WTC11 (cell line): ENCODE results near the gene PPP2R3A. TPM values are rescaled to one million over a fixed set of nuclear protein-coding genes. Genes with fewer than 3 reads are reported as not detected.

Source experiments
- ATAC-seq: fragments of 200-7000 bp; cut with Tn5 transposase; 2 replicates; pipeline ENCODE4 v1.10.0; 2021; ENCODE audit warnings: mild to moderate bottlenecking, moderate library complexity
- CTCF ChIA-PET: fragments of 300-600 bp; sonication (Branson Sonifier 250); formaldehyde crosslinking; loops from one replicate; lab custom pipeline; 2021; ENCODE audit warnings: antibody characterized with exemption; lab: Charles Lee
- POLR2A ChIA-PET: fragments of 350-600 bp; sonication (Branson Sonifier 250); formaldehyde crosslinking; loops from one replicate; lab custom pipeline; 2021; ENCODE audit warnings: antibody characterized with exemption; lab: Charles Lee
- DNase-seq: peaks from one replicate; pipeline ENCODE4 v3.0.0; 2021; ENCODE audit warnings: low spot score
- H3K27ac Mint-ChIP-seq: 2 replicates; pipeline ENCODE4 v1.8.0; 2021; ENCODE audit warnings: mixed read lengths
- H3K27me3 Mint-ChIP-seq: 2 replicates; pipeline ENCODE4 v1.8.0; 2021; ENCODE audit warnings: low read depth, mild to moderate bottlenecking, moderate library complexity, mixed read lengths
- H3K36me3 Mint-ChIP-seq: 2 replicates; pipeline ENCODE4 v1.8.0; 2021; ENCODE audit warnings: mixed read lengths
- H3K4me1 Mint-ChIP-seq: 2 replicates; pipeline ENCODE4 v1.8.0; 2022; ENCODE audit warnings: mixed read lengths
- H3K4me3 Mint-ChIP-seq: 2 replicates; pipeline ENCODE4 v1.8.0; 2021; ENCODE audit warnings: mild to moderate bottlenecking, moderate library complexity, mixed read lengths
- H3K9me3 Mint-ChIP-seq: 2 replicates; pipeline ENCODE4 v1.8.0; 2021; ENCODE audit warnings: mixed read lengths
- CREB1 ChIP-seq: sonication (generic); formaldehyde crosslinking; IDR thresholded peaks from 2 replicates; pipeline ENCODE4 v1.8.0; 2023; ENCODE audit warnings: mild to moderate bottlenecking, missing genetic modification reagents
- CREM ChIP-seq: sonication (generic); formaldehyde crosslinking; IDR thresholded peaks from 2 replicates; pipeline ENCODE4 v1.8.1; 2022; ENCODE audit warnings: mild to moderate bottlenecking, missing genetic modification reagents, moderate library complexity
- E2F1 ChIP-seq: sonication (generic); formaldehyde crosslinking; IDR thresholded peaks from 2 replicates; pipeline ENCODE4 v1.8.0; 2022; ENCODE audit warnings: mild to moderate bottlenecking, missing genetic modification reagents
- E2F4 ChIP-seq: sonication (generic); formaldehyde crosslinking; IDR thresholded peaks from 2 replicates; pipeline ENCODE4 v1.8.1; 2022; ENCODE audit warnings: low read depth, mild to moderate bottlenecking, moderate library complexity, missing genetic modification reagents, borderline replicate concordance
- E2F5 ChIP-seq: sonication (generic); formaldehyde crosslinking; IDR thresholded peaks from 2 replicates; pipeline ENCODE4 v1.8.1; 2022; ENCODE audit warnings: mild to moderate bottlenecking, moderate library complexity, missing genetic modification reagents
- FOXP1 ChIP-seq: sonication (generic); formaldehyde crosslinking; IDR thresholded peaks from 2 replicates; pipeline ENCODE4 v1.8.0; 2022; ENCODE audit warnings: missing genetic modification reagents, mild to moderate bottlenecking, moderate library complexity, borderline replicate concordance
- GRHL2 ChIP-seq: fragments of 250-450 bp; sonication (Bioruptor Pico); IDR thresholded peaks from 2 replicates; pipeline ENCODE4 v1.8.0; 2022; ENCODE audit warnings: mild to moderate bottlenecking, moderate library complexity; ENCODE audit not compliant: insufficient replicate concordance, severe bottlenecking
- HMGA2 ChIP-seq: fragments of 250-450 bp; sonication (Bioruptor Pico); IDR thresholded peaks from 2 replicates; pipeline ENCODE4 v1.4.0; 2021; ENCODE audit warnings: mild to moderate bottlenecking, moderate library complexity
- MXD4 ChIP-seq: fragments of 250-450 bp; sonication (Bioruptor Pico); IDR thresholded peaks from 2 replicates; pipeline ENCODE4 v1.8.0; 2021; ENCODE audit warnings: mild to moderate bottlenecking, moderate library complexity, borderline replicate concordance
- NFE2L1 ChIP-seq: sonication (generic); formaldehyde crosslinking; IDR thresholded peaks from 2 replicates; pipeline ENCODE4 v1.8.1; 2023; ENCODE audit warnings: missing genetic modification reagents
- NR1H2 ChIP-seq: sonication (generic); formaldehyde crosslinking; IDR thresholded peaks from 2 replicates; pipeline ENCODE4 v1.9.0; 2021; ENCODE audit warnings: mild to moderate bottlenecking, moderate library complexity, missing genetic modification reagents
- SMAD3 ChIP-seq: sonication (generic); formaldehyde crosslinking; IDR thresholded peaks from 2 replicates; pipeline ENCODE4 v1.8.0; 2022; ENCODE audit warnings: missing genetic modification reagents, mild to moderate bottlenecking, borderline replicate concordance
- SOX15 ChIP-seq: fragments of 250-450 bp; sonication (Bioruptor Pico); IDR thresholded peaks from 2 replicates; pipeline ENCODE4 v1.9.0; 2021; ENCODE audit warnings: mild to moderate bottlenecking
- STAT6 ChIP-seq: sonication (generic); formaldehyde crosslinking; conservative IDR thresholded peaks from 2 replicates; pipeline ENCODE4 v1.8.1; 2023; ENCODE audit warnings: mild to moderate bottlenecking, low read depth, missing genetic modification reagents, moderate library complexity
- ZMAT4 ChIP-seq: fragments of 250-450 bp; sonication (Bioruptor Pico); IDR thresholded peaks from 2 replicates; pipeline ENCODE4 v1.9.0; 2021; ENCODE audit warnings: mild to moderate bottlenecking
- ZNF121 ChIP-seq: sonication (generic); formaldehyde crosslinking; IDR thresholded peaks from 2 replicates; pipeline ENCODE4 v1.8.0; 2023; ENCODE audit warnings: missing genetic modification reagents
- ZNF138 ChIP-seq: sonication (generic); formaldehyde crosslinking; conservative IDR thresholded peaks from 2 replicates; pipeline ENCODE4 v1.8.1; 2022; ENCODE audit warnings: mild to moderate bottlenecking, moderate library complexity, missing genetic modification reagents
- ZNF416 ChIP-seq: fragments of 250-450 bp; sonication (Bioruptor Pico); IDR thresholded peaks from 2 replicates; pipeline ENCODE4 v1.9.0; 2021; ENCODE audit warnings: mild to moderate bottlenecking, inconsistent platforms
- ZNF425 ChIP-seq: fragments of 250-450 bp; sonication (Bioruptor Pico); conservative IDR thresholded peaks from 2 replicates; pipeline ENCODE4 v1.9.0; 2021; ENCODE audit warnings: mild to moderate bottlenecking
- ZNF532 ChIP-seq: fragments of 250-450 bp; sonication (Bioruptor Pico); IDR thresholded peaks from 2 replicates; pipeline ENCODE4 v1.9.0; 2021; ENCODE audit warnings: mild to moderate bottlenecking, borderline replicate concordance
- ZNF671 ChIP-seq: fragments of 250-450 bp; sonication (Bioruptor Pico); IDR thresholded peaks from 2 replicates; pipeline ENCODE4 v1.8.0; 2021; ENCODE audit warnings: mild to moderate bottlenecking
- total RNA-seq: library from RNA; stranded (reverse); gene quantifications from 3 replicates; pipeline ENCODE4 v1.2.3, GENCODE V29; 2021

PPP2R3A gene
- total RNA-seq, 1 experiment from 2014 or later: 13.1 TPM

GRCh38 chr3:135994708-135995337 is 29.3 kb downstream of the PPP2R3A start (continued):
- TF ChIP-seq NFE2L1 (CRISPR knock-in tag) (no peak), CREB1 (no peak)

GRCh38 chr3:135995766-135996165 is 30.2 kb downstream of the PPP2R3A start:
- ATAC-seq: no peak
- no peaks in the 10 kb centered on the region for H3K36me3 Mint-ChIP-seq
- no peak for TF ChIP-seq ZNF425 (CRISPR knock-in tag)
- no peak for TF ChIP-seq E2F1 (CRISPR knock-in tag)
- TF ChIP-seq FOXP1 (CRISPR knock-in tag): no peak
- TF ChIP-seq E2F4 (CRISPR knock-in tag): no peak
- TF ChIP-seq STAT6: no peak
- TF ChIP-seq ZNF416 (CRISPR knock-in tag): no peak
- TF ChIP-seq ZMAT4: no peak
- TF ChIP-seq SMAD3 (CRISPR knock-in tag): no peak
- TF ChIP-seq HMGA2 (CRISPR knock-in tag): no peak
- TF ChIP-seq CREM: no peak
- no peak for TF ChIP-seq ZNF532 (CRISPR knock-in tag)
- no peak for TF ChIP-seq MXD4
- no peak for TF ChIP-seq NR1H2 (CRISPR knock-in tag)
- TF ChIP-seq E2F5 (CRISPR knock-in tag): no peak
- no peak for TF ChIP-seq ZNF138 (CRISPR knock-in tag)
- TF ChIP-seq GRHL2 (CRISPR knock-in tag): no peak
- no peak for TF ChIP-seq SOX15 (CRISPR knock-in tag)
- no peak for TF ChIP-seq ZNF121 (CRISPR knock-in tag)
- no peak for TF ChIP-seq ZNF671 (CRISPR knock-in tag)
- TF ChIP-seq, all 79 proteins: peak for 0
- Mint-ChIP-seq H3K27ac (no peak overlapping the region), H3K4me1 (peaks cover 18% of the 10 kb centered on the region), H3K27me3 (no peaks in the 10 kb centered on the region), H3K9me3 (peaks cover 4% of the 10 kb centered on the region), H3K4me3 (no peak overlapping the region)
- DNase-seq: no peak
- POLR2A ChIA-PET: no interaction called here
- CTCF ChIA-PET: no interaction called here
